HG02588 (cell line): ENCODE data around the gene ZNF462.

Experiments
- ATAC-seq: cut with Tn5 transposase; IDR thresholded peaks from one replicate; pipeline ENCODE4 v1.9.1; 2021; ENCODE audit warnings: mild to moderate bottlenecking, moderate library complexity; ENCODE audit not compliant: unreplicated experiment

ZNF462 gene

DNA sequence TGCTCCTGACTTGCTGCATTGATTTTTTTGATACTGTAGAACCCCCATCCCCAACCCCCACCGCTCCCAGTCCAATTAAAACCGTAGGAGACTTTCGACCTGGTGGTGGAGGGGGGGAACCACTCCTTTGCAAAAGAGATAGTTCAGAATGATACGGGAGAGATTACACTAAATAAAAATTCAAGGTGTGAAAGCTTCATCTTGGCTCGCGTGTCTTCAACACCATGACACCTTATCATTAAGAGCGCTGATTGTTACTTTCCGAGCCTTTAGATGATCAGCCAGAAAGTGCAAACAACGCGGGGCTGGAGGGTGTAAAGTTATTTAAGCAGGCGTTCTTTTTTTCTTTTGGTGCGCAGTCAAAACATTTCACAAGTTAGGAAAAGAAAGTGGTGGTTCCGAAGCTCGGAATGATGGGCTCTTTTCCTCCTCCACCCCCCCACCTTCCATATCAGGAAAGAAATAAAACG lies 1.3 kb upstream of the ZNF462 start:
- ATAC-seq: no peak

GRCh38 chr9:106862110-106862820 lies 701 bp upstream of the ZNF462 start:
- ATAC-seq: no peak

- no peak for ATAC-seq
These were observed 1.6 kb downstream of the ZNF462 start for GRCh38 chr9:106864373-106865143.

DNA sequence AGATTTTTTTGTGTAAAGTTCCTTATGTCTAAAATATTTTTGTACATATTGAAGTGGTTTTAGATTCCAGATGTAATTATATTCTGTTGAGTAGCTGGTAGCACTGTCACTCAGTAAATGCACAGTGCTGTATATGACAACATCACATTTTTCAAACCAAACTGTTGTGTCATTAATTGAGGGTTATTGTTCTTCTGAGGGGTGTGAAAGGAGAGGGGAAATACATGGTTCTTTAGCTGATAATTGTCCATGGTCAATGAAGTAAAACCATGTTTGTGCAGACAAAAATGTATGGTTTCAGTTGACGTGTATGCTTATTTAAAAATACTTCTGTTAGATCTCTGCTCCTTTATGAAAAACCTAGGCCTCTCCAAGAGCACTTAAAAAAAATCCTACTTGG lies 3.3 kb downstream of the ZNF462 start:
- no peak for ATAC-seq

DNA sequence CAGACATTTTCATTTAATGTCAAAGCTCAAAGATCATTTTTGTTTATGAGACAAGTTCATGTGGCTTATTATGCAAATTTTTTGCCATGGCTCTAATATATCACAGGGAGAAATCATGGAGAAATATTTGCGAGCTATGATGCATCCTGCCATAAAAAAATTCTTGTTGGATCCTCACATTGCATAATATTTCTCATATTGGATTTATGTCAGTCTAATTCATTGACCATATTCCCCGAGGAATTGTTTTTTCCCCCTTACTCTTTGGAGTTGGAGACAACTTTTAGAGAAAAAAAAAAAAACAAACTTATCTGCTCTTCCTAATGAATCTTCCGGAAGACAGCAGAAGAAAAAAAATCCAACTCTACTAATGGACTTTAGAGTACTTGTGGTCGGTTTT lies 4.3 kb downstream of the ZNF462 start:
- no peak for ATAC-seq

DNA sequence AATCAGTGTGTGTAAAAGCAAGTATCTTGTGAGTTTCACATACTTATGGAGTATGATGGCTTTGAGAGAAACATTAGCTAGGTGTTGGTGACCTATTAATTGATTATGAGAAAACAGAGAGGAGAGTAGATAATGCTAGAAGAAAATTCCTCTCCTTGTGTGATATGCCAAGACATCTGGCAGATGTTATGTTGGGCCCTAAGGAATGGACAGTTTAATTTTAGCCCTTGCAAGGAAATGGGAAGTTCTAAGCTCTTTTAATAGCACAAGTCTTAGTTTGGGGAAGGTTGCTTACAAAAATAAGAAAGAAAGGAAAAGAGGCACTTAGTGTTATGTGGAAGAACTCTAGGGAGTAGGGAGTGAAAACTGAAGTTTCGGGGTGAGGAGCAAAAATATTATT lies 5.1 kb downstream of the ZNF462 start:
- ATAC-seq: no peak

DNA sequence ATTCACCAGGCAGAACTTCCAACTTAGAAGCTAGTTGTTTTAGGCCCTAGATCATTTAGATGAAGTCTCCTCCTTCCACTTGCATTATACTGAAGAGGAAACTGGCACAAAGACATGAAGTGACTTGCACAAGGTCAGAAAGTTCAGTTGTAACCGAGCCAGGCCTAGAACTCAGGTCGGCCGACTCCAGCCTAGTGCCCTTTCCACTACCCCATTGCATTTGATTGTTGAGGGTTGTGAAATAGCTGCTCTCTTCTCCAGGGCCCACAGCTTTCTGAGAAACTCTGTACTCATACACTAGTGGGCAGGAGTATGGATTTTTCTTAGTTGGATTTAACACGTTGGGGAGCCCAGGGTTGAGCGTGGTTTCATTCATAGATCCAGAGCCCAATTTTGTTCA lies 5.6 kb downstream of the ZNF462 start:
- no peak for ATAC-seq

- ATAC-seq: no peak
These were observed 6.1 kb downstream of the ZNF462 start for GRCh38 chr9:106869028-106869427.

GRCh38 chr9:106869458-106869857 lies 6.5 kb downstream of the ZNF462 start:
- ATAC-seq: no peak

DNA sequence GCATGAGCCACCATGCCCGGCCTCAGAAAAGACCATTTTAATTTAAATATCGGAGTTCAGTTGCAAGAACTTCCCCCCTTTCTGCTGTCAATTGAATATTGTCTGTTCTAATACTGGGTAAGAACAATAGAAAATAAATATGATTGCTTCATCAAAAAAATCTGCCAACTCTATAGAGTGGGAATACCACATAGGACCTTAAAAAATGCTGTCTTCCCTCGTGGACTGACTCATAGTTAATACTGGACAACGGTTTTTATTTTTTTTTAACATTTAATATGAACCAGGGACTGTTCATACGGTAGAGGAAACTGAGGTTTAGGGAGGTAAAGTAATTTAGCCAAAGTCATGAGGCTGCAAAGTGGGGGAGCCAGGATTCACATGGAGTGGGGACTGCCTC lies 9.7 kb downstream of the ZNF462 start:
- no peak for ATAC-seq

GRCh38 chr9:106874031-106874430 lies 11.1 kb downstream of the ZNF462 start:
- no peak for ATAC-seq

- ATAC-seq: no peak
These were observed 11.7 kb downstream of the ZNF462 start for GRCh38 chr9:106874652-106875051.

GRCh38 chr9:106875529-106875928 lies 12.6 kb downstream of the ZNF462 start:
- ATAC-seq: no peak

DNA sequence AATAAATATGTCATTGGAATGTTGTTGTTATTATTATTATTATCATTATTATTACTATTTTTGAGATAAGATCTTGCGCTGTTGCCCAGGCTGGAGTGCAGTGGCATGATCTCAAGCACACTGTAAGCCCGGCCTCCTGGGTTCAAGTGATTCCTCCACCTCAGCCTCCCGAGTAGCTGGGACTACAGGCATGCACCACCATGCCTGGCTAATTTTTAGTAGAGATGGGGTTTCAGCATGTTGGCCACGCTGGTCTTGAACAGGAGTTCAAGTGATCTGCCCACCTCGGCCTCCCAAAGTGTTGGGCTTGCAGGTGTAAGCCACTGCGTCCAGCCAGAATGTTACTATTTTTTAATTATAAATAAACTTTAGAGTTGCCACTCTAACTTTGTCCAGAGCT lies 14.4 kb downstream of the ZNF462 start:
- no peak for ATAC-seq

GRCh38 chr9:106878081-106878837 lies 15.3 kb downstream of the ZNF462 start:
- ATAC-seq: no peak

GRCh38 chr9:106878934-106879333 lies 16.0 kb downstream of the ZNF462 start:
- no peak for ATAC-seq

DNA sequence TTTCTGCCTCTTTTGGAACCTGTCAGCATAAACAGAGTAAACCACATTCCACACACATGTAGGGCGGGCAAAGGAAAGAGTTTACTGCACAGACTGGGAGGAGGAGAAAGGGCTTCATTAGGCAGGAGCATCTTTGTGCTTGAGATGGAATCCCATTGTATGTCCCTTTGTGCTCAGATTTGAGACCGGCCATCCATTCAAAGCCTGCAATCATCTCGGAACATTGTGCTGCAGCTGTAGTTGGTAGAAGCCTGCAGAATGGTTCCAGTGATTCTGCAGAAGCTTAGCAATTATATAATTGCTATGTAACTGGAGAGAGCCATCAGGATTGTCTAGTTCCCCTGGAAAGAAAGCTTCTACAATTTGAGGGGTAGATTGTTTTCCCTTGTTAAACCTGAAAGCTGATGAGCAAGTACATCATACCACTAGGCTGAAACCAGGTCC lies 16.5 kb downstream of the ZNF462 start:
- no peak for ATAC-seq

- ATAC-seq: no peak
These were observed 17.1 kb downstream of the ZNF462 start for GRCh38 chr9:106880081-106880480.

DNA sequence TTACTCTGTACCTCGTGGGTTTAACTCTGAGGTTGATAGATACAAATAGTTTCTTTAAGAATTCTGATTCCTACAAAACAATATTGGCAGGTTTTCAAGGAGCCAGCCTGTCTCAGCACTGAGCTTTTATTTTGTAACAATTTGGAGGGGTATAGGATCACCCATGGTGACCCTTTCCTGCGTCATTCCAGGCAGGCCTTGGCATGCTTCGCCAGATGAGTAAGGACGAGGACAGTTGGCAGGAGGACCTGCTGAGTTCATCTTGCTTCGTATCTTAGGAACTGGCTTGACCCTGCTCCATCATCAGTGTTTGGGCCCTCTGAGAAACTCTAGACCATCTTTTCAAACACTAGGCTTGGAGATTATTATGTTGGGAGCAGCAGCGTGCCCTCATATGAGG lies 17.9 kb downstream of the ZNF462 start:
- no peak for ATAC-seq

DNA sequence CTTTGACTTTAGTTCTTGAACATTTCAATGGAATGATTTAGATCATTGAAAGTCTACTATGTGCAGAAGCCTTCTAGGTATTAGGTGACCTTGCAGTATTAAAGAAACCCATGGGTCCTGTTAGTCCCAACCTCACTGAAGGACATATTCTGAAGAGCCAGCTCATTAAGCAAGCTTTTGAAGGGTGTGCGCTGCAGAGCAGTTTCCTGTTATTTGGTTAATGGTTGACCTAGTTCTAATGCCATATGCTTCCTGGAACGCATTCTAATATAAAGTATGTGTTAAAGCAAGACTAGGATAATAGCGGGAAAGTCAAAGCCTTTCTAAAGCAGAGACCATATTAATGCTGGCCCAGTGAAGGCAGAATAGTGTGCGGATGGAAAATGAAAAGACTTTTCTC lies 20.1 kb downstream of the ZNF462 start:
- ATAC-seq: no peak

GRCh38 chr9:106883626-106884190 lies 20.7 kb downstream of the ZNF462 start:
- ATAC-seq: no peak
